Epithelial cell of esophagus (primary cell): Measurements from ENCODE around the gene LST1.
"Not testable (repeated sequence)": the region's sequence is repeated elsewhere in the genome, so short reads cannot be mapped to it uniquely, and the experiment has no call there.

Experiments used
- DNase-seq: peaks from one replicate; pipeline ENCODE4 v3.0.0; 2010; ENCODE audit warnings: low read depth
- H3K4me3 ChIP-seq: 2 replicates; pipeline ENCODE4 v1.5.1; 2011; ENCODE audit warnings: mild to moderate bottlenecking, low read length, control low read depth
- TF ChIP-seq, protein P1 (sequence below): IDR thresholded peaks from 2 replicates; pipeline ENCODE4 v1.5.1; 2011; ENCODE audit warnings: low read depth, mild to moderate bottlenecking, low read length, control low read depth, inconsistent platforms; ENCODE audit not compliant: insufficient read depth; ENCODE audit errors: missing control alignments

LST1 gene

DNA sequence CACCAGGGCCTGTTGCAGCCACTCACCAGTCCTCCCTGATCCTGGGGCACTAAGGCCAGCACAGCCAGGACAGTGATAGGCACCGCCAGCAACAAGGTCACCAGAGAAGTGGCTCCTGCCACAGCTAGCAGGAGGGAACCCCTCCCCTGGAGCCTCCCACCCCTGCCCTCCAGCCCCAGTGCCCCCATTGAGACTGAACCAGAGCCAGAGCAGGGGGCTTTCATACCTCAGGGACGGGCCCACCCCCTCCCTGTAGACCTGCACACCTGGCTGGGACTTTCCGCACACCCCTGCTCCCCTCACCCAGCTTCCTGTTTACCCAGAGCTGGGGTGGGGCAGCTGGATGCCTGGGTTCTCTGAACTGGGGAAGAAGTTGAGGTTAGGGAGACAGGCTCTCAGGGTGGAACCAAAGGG, 3.8 kb upstream of the LST1 start, which contains the start of gene LTB:
TSS of gene LTB (minus strand) at position 195 of the 414 bp plus-strand sequence. CDS start at position 188, 7 bp downstream.
- H3K4me3 ChIP-seq = peak within 1 kb of the TSS; percentile 86
- DNase-seq = no peak
- TF ChIP-seq, protein P1, sequence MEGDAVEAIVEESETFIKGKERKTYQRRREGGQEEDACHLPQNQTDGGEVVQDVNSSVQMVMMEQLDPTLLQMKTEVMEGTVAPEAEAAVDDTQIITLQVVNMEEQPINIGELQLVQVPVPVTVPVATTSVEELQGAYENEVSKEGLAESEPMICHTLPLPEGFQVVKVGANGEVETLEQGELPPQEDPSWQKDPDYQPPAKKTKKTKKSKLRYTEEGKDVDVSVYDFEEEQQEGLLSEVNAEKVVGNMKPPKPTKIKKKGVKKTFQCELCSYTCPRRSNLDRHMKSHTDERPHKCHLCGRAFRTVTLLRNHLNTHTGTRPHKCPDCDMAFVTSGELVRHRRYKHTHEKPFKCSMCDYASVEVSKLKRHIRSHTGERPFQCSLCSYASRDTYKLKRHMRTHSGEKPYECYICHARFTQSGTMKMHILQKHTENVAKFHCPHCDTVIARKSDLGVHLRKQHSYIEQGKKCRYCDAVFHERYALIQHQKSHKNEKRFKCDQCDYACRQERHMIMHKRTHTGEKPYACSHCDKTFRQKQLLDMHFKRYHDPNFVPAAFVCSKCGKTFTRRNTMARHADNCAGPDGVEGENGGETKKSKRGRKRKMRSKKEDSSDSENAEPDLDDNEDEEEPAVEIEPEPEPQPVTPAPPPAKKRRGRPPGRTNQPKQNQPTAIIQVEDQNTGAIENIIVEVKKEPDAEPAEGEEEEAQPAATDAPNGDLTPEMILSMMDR = no peak

DNA sequence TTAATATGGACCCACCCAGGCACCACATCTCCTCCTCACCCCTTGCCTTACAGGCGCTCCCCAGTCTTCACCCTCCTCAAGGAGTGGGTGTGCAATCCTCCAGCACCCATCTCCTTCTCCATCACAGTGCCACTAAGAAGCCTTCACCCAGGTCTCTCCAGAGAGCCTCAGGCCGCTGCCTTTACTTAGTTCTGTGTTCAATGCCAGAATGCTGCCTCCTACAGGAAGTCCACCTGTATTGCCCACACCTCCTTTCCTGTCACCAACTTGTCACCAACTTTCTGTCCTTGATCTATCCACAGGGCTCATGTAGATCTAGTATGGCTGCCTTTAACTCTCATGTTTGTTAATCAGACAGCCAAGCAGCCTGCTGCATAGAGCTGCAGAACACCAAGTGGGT, 586 bp upstream of the LST1 start:
- DNase-seq = no peak

DNA sequence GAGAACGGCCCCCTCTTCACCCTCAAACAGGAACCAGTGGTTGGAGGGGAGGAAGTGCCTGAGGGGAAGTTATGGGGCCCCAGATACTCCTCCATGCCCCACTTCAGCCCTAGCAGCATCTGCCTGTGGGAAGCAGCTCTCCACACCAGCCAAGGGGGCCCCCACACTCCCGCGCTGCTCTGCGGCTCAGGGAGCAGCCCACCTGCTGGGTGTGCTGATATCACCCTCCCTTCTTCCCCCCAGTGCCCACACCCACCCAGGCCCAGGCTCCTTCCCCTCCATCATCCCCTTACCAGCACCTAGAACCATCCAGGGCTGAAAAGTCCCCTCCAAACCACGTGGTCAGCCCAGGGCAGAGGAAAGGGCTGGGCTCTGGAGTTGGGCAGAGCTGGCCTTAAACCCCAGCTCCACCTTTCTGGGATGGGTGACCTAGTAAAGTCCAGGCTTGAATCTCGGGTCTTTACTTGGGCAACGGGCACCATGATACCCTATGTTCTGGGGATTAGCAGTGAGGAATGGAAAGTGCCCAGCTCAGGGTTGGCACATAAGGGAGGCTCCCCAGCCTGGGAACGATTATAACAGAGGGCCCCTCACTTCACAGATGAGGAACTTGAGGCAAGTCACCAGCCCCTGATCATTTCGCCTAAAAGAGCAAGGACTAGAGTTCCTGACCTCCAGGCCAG, 663 bp downstream of the LST1 start:
- no peak for DNase-seq
- TF ChIP-seq, protein P1 = no peak
- H3K4me3 ChIP-seq = no peak overlapping the region

More for the DNA sequence above, 586 bp upstream of the LST1 start:
- no peak overlapping the region for H3K4me3 ChIP-seq
- TF ChIP-seq, protein P1 = peak; percentile 17

DNA sequence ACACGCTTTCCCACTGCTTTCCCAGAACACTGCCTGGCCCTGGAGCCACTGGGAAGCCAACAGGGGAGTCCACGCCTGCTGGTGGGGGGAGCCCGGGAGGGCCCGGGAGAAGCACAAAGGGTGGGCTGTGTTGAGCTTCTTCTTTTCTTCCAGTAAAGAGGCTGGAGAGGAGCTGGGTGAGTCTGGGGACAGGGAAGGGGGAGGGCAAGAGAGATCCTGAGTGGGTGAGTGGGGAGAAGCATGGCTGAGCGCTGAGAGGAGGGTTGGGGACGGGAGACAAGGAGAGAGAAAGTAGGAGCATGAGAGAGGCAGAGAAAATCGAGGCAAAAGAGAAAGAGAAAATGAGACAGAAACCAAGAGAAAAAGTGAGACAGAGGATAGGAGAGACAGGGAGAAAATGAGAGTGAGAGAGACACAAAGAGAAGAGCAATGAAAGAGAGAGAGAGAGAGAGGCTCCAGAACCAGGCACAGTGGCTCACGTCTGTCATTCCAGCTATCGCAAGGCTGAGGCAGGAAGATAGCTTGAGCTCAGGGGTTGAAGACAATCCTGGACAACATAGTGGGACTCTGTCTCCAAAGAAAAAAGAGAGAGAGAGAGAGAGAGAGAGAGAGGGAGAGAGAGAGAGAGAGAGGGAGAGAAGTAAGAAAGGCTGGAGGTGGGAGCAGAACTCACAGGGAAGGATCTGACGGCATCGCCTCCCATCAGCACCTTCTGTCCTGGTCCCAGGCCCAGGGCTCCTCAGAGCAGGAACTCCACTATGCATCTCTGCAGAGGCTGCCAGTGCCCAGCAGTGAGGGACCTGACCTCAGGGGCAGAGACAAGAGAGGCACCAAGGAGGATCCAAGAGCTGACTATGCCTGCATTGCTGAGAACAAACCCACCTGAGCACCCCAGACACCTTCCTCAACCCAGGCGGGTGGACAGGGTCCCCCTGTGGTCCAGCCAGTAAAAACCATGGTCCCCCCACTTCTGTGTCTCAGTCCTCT, 2.0 kb downstream of the LST1 start:
- TF ChIP-seq, protein P1 = no peak
- DNase-seq = no peak
- no peak overlapping the region for H3K4me3 ChIP-seq

DNA sequence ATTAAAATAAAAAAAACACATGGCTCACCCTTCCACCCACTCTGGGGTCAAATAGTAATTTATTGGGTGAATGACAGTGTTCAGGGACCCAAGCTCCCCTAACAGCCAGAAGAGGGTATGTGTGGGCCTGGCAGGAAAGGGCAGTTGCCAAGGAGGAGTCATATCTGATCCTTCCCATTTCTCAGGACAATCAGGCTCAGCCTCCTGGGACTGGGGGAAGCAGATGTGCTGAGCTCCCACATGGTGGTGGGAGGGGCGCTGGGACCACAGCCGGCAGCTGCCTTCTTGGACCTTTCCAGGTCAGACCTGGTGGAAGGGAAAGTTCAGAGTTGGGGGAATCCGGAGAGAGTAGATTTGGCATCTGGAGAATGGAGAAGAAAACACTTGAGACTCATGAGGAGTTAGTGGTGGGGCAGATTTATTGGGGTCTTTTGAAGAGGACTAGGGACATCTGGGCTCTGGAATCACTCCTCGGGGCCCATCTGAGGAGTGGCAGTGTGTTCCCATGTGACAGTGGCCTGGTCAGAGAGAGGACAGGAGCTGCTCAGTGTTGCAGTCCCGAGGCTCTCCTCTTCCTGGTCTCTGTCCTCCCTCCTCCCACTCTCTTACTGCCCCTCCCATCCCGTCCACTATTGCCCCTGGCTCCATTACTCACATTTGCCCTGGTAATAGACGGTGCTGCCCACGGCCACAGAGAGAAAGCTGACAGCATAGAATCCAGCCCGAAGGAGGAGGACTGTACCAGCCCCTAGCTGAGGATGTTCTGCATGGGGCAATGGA, 3.0 kb downstream of the LST1 start:
- no peak overlapping the region for H3K4me3 ChIP-seq
- TF ChIP-seq, protein P1 = no peak
- no peak for DNase-seq

DNA sequence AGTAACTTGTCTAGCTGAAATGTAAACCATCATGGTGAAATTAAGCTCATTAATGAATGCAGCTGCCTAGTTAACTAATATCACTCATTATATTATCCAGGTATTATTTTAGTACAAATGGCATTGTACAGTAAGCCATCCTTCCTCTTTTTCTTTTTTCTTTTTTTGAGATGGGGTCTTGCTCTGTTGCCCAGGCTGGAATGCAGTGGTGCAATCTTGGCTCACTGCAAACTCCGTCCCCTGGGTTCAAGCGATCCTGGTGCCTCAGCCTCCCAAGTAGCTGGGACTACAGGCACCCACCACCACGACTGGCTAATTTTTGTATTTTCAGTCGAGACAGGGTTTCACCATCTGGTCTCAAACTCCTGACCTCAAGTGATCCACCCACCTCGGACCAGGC, 4.6 kb downstream of the LST1 start:
- H3K4me3 ChIP-seq, DNase-seq: not testable (repeated sequence)

DNA sequence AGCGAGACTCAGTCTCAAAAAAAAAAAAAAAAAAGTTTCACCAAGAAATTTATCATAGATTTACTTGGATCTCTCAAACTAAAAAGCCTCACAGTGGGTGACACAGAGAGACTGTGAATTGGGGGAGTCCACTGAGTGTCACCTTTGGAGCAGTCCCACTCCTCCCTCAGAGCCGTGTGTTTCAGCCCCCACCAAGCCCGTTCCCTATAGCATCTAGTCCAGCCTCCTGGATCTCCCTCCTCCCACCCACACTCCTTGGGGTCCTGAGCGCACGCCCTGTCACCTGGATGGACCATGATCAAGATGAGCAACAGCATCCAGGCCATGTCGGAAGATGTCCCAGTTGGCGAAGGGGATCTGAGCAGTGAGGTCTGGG, 6.3 kb downstream of the LST1 start:
- TF ChIP-seq, protein P1 = no peak
- no peak for DNase-seq
- H3K4me3 ChIP-seq = no peak overlapping the region
